Subcutaneous adipose tissue (tissue), 4 donors: ENCODE measurements around the gene CPA1. TPM values are rescaled to one million over a fixed set of nuclear protein-coding genes. Genes with fewer than 3 reads are reported as not detected.

Experiments
- CTCF ChIP-seq: fragments of 450-650 bp; IDR thresholded peaks from one replicate; pipeline ENCODE4 v1.5.1; 2016; ENCODE audit warnings: low read depth, mild to moderate bottlenecking, control low read depth, antibody characterized with exemption, moderate library complexity
- total RNA-seq, 4 donors: library from RNA; depleted of rRNA; stranded (reverse); fragments of >200 nt; gene quantifications; one replicate each; pipeline ENCODE4 v1.1.0, GENCODE V29; 2016

The CPA1 gene
- total RNA-seq, 4 donors from 2014 or later, result 0.66 to 5.1 (median 3.3) TPM; not detected in 1

GRCh38 chr7:130433301-130433700, 53.0 kb downstream of the CPA1 start:
- no peak for TF ChIP-seq CTCF

- no peak for TF ChIP-seq CTCF
These were observed 55.1 kb downstream of the CPA1 start for GRCh38 chr7:130435311-130435854.

- TF ChIP-seq CTCF, result no peak
These were observed 56.0 kb downstream of the CPA1 start for GRCh38 chr7:130436253-130436652.

Other genes with a start within 250 kb of the CPA1 start
- 10 to 100 TPM in 2 of 4 donors, 1 to 10 TPM in 2; 9.0 to 13.4 (median 10.4) TPM for gene TMEM209, start 175.1 kb upstream of the CPA1 start, total RNA-seq
- not detected for gene SSMEM1, start 172.6 kb upstream of the CPA1 start, total RNA-seq
- not detected for gene CPA2, start 113.6 kb upstream of the CPA1 start, total RNA-seq
- under 1 TPM in 2 of 4 donors, not detected in 2; 0.22 to 0.51 TPM for gene CPA4, start 87.3 kb upstream of the CPA1 start, total RNA-seq
- not detected for gene CPA5, start 35.7 kb upstream of the CPA1 start, total RNA-seq
- 1 to 10 TPM; 3.2 to 6.0 (median 3.9) TPM for gene CEP41, start 60.5 kb downstream of the CPA1 start, total RNA-seq
- 100 to 1,000 TPM in 3 of 4 donors, 10 to 100 TPM in 1; 63.6 to 527 (median 235) TPM for gene MEST, start 111.6 kb downstream of the CPA1 start, total RNA-seq